GM21367 (cell line): ENCODE data around the gene DNAAF3.
"Not testable (repeated sequence)": the region's sequence is repeated elsewhere in the genome, so short reads cannot be mapped to it uniquely, and the experiment has no call there.

Experiments used
- ATAC-seq: cut with Tn5 transposase; IDR thresholded peaks from one replicate; pipeline ENCODE4 v1.9.1; 2021; ENCODE audit not compliant: unreplicated experiment

DNAAF3 gene

DNA sequence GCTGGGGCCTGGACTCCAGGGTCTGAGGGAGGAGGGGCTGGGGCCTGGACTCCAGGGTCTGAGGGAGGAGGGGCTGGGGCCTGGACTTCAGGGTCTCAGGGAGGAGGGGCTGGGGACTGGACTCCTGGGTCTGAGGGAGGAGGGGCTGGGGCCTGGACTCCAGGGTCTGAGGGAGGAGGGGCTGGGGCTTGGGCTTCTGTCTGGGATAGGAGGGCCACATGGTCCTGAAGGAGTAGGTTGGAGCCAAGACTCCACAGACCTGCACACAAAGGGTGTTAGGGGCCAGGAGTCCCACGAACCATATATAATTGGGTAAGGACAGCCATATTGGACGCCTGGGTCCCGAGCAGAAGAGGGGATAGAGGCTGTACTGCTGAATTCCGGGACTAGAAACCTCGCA, 10.6 kb downstream of the DNAAF3 start:
- not testable (repeated sequence) for ATAC-seq

DNA sequence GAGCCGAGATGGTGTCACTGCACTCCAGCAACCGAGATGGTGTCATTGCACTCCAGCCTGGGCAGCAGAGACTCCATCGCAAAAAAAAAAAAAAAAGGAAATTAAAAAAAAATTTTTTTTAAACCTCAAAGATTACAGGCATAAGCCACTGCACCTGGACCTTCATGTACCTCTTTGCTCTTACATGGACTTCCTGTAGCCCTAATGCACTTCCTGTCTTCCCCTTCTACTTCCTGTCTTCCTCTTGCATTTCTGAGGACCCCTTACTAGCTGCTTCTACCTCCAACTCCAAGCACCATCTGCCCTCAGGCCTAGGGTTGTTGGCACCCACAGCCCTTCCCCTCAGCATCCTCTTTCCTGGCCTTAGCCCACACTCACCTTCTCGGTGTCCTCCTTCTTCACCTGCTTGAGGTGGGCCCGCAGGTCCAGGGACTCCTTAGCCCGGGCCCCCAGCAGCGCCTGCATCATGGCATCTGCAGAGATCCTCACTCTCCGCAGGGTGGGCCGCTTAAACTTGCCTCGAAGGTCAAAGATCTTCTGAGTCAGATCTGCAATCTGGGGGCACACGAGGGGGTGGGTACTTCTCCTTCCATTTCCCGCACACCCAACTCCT, 12.7 kb downstream of the DNAAF3 start:
- ATAC-seq: no peak

DNA sequence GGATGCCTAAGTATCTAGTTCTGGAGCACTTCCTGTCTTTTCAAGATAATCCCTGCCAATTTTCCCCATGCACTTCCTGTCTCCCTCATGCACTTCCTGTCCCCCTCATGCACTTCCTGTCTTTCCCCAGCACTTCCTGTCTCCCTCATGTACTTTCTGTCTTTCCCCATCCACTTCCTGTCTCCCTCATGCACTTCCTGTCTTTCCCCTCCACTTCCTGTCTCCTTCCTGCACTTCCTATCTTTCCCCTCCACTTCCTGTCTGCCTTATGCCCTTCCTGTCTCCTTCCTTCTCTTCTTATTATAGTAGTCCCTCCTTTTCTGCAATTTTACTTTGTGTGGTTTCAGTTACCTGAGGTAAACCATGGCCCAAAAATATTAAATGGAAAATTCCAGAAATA, 14.4 kb downstream of the DNAAF3 start:
- ATAC-seq: no peak

DNA sequence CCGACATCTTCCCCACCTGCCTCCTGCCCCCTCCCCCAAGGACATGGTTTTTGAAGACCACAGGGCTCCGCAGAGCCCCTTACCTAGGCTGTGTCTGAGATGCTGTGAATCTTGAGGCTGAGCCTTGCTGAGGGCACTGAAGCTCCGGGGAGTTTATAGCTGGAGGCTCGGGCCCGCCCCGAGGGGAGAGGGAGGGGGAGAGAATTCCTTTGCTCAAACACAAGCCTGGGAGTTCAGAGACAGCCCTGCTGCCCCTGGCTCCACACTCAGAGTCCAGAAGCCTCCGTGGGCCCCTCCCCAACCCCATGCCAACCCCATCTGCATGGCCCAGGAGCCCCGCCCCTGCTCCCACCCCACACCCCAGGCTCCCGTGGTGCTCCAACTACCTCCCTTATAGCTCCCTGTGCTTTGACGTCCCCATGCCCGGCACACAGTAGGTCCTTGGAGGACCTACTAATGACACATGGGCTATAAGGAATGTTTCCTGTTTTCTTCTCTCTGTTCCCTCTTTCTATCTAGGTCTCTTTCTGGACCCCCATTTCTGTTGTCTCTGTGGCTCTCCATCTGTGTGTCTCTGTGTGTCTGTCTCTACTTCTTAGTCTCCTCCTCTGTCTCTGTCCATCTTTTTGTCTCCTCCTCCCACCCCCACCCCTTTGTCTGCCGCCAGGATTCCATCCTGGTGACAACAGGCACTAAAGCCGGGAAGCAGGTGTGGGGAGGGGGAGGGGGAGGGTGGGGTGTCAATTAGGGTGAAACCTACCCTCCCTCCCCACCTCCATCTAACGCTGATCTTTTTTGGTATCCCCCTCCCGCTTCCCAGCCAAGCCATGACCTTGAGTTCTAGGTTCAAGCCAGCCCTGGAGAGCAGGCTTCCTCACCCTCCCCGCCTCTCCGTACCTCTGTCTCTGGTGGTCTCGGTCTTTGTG, 17.1 kb downstream of the DNAAF3 start, which contains the start of gene TNNT1:
TSS of gene TNNT1 (minus strand) at position 129 of the 926 bp plus-strand sequence. CDS start 2,049 bp downstream, outside the sequence.
- no peak for ATAC-seq

- no peak for ATAC-seq
Measured at GRCh38 chr19:55147545-55148251, 18.7 kb downstream of the DNAAF3 start.

- ATAC-seq: no peak
Measured at GRCh38 chr19:55146705-55147273, 19.6 kb downstream of the DNAAF3 start.

GRCh38 chr19:55146078-55146704, 20.2 kb downstream of the DNAAF3 start:
- ATAC-seq: no peak

- no peak for ATAC-seq
Measured at GRCh38 chr19:55145232-55145631, 21.2 kb downstream of the DNAAF3 start.

- ATAC-seq: no peak
Measured at GRCh38 chr19:55141696-55142095, 24.7 kb downstream of the DNAAF3 start.

DNA sequence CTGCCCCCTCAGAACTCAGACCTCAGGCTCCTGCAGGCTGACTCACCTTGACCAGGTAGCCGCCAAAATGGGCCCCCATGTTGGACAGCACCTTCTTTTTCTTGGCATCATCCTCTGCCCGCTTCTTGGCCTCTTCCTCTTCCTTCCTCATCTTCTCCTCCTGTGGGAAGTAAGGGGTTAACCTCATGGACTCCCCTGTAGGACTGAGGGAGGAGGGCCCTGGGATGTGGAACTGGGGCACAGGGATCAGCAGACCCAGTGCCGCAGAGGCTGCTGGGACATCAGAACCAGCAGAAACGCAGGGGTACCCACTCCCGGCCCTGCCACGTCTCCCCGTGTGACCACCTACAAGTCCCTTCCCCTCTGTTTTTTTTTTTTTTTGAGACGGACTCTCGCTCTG, 28.5 kb downstream of the DNAAF3 start:
- ATAC-seq: no peak

GRCh38 chr19:55136399-55137102, 29.9 kb downstream of the DNAAF3 start:
- ATAC-seq: no peak

DNA sequence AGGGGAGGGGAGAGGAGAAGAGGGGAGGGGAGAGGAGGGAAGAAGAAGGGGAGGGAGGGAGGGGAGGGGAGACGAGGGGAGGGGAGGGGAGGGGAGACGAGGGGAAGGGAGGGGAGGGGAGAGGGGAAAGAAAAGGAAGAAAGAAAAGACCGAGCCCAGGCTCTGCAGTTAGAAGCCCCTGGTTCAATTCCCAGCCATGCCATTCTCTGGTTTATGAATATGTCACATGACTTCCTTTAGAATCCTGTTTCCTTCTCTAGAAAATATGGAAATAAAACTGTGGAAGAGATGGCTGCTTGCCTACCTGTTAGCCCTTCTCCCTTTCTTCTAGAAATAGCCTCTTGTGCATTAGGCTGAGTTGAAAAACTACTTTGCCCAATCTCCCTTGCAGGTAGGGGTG, 31.7 kb downstream of the DNAAF3 start:
- ATAC-seq: no peak

DNA sequence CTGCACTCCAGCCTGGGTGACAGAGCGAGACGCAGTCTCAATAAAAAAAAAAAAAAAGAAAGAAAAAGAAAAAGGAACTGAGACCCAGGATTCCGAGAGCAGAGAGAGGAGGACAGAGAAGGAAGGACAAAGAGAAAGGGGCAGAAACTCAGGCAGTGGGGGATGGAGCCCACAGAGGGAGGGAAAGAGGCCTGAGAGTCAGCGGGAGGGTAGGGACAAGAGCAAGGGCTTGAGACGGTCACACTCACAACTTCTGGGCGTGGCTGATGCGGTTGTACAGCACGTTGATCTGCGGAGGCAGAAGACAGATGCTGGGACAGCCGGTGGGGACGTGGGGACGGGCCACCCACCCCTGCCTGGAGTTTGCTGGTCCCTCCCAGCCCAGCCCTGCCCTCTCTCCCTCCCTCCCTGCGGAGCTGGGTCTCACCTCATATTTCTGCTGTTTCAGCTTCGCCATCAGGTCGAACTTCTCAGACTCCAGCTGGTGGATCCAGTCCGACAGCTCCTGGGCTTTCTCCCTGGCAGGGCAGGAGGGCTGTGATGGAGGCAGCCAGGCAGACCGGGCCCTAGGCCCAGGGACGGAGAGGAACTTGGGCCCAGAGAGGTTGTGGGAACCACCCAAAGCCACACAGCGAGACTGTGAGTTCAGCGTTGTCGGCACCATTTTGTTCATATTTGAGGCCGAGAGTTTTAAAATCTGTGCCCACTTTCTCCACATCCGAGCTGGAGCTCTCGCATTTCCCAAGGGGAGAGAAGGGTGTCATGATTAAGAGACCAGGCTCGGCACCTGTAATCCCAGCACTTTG, 32.6 kb downstream of the DNAAF3 start:
- no peak for ATAC-seq

DNA sequence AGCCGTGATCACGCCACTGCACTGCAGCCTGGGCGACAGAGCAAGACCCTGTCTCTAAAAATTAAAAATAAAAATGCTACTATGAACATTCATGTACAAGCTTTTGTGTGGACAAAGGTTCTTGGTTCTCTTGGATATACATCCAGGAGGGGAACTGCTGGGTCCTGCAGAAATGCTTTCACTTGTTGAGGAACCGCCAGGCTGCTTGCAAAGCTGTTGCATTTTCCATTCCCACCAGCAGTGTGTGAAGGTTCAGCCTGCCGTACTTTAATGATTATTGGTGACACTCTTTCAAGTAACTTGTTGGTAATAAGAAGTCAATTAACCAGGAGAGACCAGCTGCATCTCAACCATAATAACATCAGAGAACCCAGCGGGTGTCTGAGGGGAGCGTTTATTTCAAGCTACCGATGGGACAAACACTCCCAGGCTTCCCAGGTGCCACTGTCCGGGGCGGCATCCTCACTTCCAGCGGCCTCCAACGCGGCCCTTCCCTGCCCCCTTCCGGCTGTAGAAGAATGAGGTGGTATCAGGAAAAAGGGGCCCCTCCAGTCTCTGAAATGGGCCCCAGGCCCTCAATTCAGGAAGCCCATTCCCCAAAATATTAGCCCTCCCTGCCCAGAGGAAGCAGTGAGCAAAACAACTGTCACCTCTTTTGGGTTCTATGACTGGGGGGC, 33.8 kb downstream of the DNAAF3 start:
- ATAC-seq: no peak

GRCh38 chr19:55131421-55131820, 35.0 kb downstream of the DNAAF3 start:
- ATAC-seq: no peak

DNA sequence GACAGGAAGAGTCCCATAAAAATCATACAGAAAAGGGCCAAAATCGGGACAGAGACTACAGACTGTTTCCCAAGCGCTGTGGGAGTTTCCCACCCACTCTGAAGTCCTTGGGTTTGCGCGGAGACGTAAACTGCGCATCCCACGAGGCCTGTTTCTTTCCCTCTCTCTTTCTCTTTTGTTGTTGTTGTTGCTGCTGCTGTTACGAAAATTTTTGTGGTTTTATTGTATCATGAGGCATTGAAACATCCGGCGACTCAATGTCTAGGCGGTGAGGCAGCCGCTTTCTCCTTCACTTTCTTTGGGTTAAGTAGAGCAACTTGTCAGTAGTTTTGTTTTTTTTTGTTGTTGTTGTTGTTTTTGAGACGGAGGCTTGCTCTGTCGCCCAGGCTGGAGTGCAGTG, 47.4 kb downstream of the DNAAF3 start:
- no peak for ATAC-seq

- ATAC-seq: no peak
Measured at GRCh38 chr19:55118401-55118991, 47.9 kb downstream of the DNAAF3 start.

DNA sequence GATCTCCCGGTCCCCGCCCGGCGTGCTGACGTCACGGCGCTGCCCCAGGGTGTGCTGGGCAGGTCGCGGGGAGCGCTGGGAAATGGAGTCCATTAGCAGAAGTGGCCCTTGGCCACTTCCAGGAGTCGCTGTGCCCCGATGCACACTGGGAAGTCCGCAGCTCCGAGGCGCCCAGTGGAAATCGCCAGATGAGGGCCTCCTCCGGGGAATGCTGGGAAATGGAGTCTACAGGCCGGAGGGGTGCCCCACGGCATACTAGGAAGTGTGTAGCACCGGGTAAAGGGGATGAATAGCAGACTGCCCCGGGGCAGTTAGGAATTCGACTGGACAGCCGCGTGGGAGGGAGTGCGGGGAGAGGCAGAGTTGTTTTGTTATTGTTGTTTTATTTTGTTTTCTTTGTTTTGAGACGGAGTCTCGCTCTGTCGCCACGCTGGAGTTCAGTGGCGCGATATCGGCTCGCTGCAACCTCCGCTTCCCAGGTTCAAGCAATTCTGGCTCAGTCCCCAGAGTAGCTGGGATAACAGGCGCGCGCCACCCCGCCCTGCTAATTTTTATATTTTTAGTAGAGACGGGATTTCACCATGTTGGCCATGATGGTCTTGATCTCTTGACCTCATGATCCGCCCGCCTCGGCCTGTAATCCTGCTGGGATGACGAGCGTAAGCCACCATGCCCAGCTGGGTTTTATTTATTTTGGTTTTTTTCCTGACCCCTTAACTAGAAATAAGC, 48.6 kb downstream of the DNAAF3 start:
- peak; percentile 72 for ATAC-seq
